Stomach (tissue), 4 donors: ENCODE data around the gene KLHL29.

Experiments used
- CTCF ChIP-seq, 7 experiments: fragments of 450-650 bp in 4 of 7; fragments of 200-600 bp in 3 of 7; sonication (generic) in 3 of 7; IDR thresholded peaks; one replicate each; pipeline ENCODE4 v1.5.1; 2016 to 2019; ENCODE audit warnings: antibody characterized with exemption in 7 of 7, control low read depth in 2 of 7, mild to moderate bottlenecking in 1 of 7
- EP300 ChIP-seq: sonication (generic); formaldehyde crosslinking; IDR thresholded peaks from one replicate; pipeline ENCODE4 v1.6.1; 2017; ENCODE audit warnings: antibody characterized with exemption
- POLR2A ChIP-seq, 4 donors: fragments of 450-650 bp; IDR thresholded peaks; one replicate each; pipeline ENCODE4 v1.6.1; 2016; ENCODE audit warnings: antibody characterized with exemption in 4 of 4, control low read depth in 2 of 4, mild to moderate bottlenecking in 1 of 4, moderate library complexity in 1 of 4
- POLR2AphosphoS5 ChIP-seq, 3 donors: sonication (generic); formaldehyde crosslinking; IDR thresholded peaks; one replicate each; pipeline ENCODE4 v1.6.1; 2016; ENCODE audit warnings: antibody characterized with exemption in 3 of 3

GRCh38 chr2:23595601-23596251 lies 210.7 kb downstream of the KLHL29 start:
- TF ChIP-seq CTCF (IDR thresholded peaks at IDR 0.05) (no peak), POLR2A (IDR thresholded peaks at IDR 0.05) (no peak), POLR2AphosphoS5 (IDR thresholded peaks at IDR 0.05) (peak in 1 of 3 donors; percentile 36), EP300 (no peak)
